Neural progenitor cell (in vitro differentiated cells): ENCODE results near the gene ZDHHC14.

ENCODE experiments used
- CTCF ChIP-seq: fragments of 200-600 bp; sonication (generic); IDR thresholded peaks from 2 replicates; pipeline ENCODE4 v1.5.1; 2017; ENCODE audit warnings: antibody characterized with exemption, mild to moderate bottlenecking
- EZH2phosphoT487 ChIP-seq: fragments of 200-600 bp; sonication (generic); IDR thresholded peaks from 2 replicates; pipeline ENCODE4 v1.6.1; 2017; ENCODE audit warnings: antibody characterized with exemption

- TF ChIP-seq CTCF (no peak), EZH2phosphoT487 (no peak)
Measured at GRCh38 chr6:157620944-157621343, 240.0 kb downstream of the ZDHHC14 start.
